H1 (cell line): ENCODE data around the gene KCNAB2.

ENCODE experiments used
- BRCA1 ChIP-seq: IDR thresholded peaks from 2 replicates; pipeline ENCODE4 v1.6.1; 2012; ENCODE audit warnings: low read depth, low read length, improper control_type of control experiment
- CEBPB ChIP-seq: IDR thresholded peaks from 2 replicates; pipeline ENCODE4 v1.6.1; 2012; ENCODE audit warnings: low read depth, low read length
- POLR2A ChIP-seq, 2 experiments: IDR thresholded peaks; 1 replicate in 1 of 2; 2 replicates in 1 of 2; pipeline ENCODE4 v1.6.1; 2011; ENCODE audit warnings: low read depth in 2 of 2, low read length in 2 of 2, mild to moderate bottlenecking in 2 of 2; ENCODE audit errors: control extremely low read depth in 1 of 2
- TEAD4 ChIP-seq: IDR thresholded peaks from 2 replicates; pipeline ENCODE4 v1.6.1; 2012; ENCODE audit warnings: low read depth, low read length, inconsistent platforms, mixed read lengths
- ZNF274 ChIP-seq: IDR thresholded peaks from 2 replicates; pipeline ENCODE4 v1.7.0; 2012; ENCODE audit warnings: low read length, borderline replicate concordance; ENCODE audit errors: extremely low read depth

DNA sequence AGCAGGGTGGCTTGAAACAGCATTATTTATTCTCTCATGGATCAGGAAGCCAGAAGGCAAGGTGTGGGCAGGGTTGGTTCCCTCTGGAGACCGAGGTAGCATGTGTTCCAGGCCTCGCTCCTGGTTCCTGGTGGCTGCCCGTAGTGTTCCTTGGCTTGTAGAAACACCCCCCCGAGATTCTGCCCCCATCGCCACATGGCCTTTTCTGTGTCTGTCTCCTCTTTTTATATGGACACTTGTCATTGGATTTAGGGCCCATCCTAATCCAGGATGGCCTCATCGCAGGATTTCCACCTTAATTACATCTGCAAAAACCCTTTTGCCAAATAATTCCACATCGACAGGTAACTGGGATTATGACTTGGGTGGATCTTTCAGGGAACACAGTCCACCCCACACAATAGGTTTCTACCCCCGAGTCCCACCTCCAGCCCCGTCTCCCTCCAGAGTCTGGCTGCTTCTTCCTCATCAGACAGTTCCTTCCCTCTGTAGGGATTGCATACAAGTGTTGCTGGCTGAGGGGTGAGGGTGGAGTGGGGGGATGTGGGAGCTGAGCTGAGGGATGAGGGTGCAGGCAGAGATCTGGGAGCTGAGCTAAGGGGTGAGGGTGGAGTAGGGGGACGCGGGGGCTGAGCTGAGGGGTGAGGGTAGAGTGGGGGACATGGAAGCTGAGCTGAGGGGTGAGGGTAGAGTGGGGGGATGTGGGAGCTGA lies 41.1 kb upstream of the KCNAB2 start:
- no peak for TF ChIP-seq TEAD4
- no peak for TF ChIP-seq CEBPB
- TF ChIP-seq BRCA1: no peak
- no peak for TF ChIP-seq POLR2A (IDR thresholded peaks at IDR 0.05; ENCODE audit: control extremely low read depth in 1 of 2, low read depth in 2 of 2, low read length in 2 of 2)
- no peak for TF ChIP-seq ZNF274
